NCI-H524 treated with DMSO at 0.1 percent for 48 hours (cell line): Measurements from ENCODE around the gene NUPR2.
"Not testable (repeated sequence)": the region's sequence is repeated elsewhere in the genome, so short reads cannot be mapped to it uniquely, and the experiment has no call there.

Experiments
- DNase-seq: peaks from one replicate; lab custom pipeline; 2025; lab: John Stamatoyannopoulos, UW

Gene NUPR2

DNA sequence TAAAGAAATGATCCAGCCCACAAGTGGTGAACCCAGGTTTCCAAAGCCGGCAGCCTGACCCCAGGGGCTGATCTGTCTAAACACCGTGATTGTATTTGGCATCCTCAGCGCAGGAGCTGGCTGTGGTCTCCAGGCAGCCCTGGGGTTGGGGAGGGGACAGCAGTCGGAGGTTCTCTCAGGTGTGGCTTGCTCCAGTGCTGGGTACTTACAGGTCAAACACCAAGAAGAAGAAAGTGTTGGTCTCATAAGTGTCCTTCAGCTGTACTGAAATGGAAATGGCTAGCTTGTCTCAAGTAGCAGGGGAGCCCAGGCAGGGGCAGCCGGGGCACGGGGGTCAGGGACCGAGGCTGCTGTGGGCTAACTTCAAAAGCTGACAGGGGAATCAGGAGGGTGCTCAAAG, 29.5 kb downstream of the NUPR2 start:
- no peak for DNase-seq

DNA sequence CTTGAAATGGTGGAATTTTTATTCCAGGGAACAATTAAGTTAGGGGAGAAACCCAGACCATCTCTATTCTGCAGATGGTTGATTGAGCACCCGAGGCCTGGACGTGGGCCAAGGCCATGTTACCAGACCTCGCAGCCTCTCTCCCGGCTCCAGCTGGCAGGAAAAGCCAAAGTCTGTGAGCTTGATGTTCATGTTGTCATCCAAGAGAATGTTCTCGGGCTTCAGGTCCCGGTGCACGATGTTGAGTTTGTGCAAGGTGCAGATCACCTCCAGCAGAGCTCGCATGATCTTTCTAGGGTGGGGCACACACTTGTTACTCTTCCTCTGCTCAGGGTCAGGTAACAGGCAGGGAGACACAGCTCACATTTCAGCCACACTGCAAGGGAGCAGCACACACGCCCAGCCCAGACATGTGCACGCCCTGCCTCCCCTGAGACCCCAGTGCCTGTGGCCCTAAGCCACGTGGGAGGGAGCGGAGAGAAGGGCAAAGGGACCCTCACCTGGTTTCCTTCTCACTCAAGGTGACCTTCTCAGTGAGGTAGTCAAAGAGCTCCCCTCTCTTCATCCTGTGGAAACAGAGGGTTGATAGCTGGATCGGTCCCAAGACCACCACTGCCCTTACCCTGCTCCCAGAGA, 32.9 kb downstream of the NUPR2 start:
- DNase-seq, result no peak

DNA sequence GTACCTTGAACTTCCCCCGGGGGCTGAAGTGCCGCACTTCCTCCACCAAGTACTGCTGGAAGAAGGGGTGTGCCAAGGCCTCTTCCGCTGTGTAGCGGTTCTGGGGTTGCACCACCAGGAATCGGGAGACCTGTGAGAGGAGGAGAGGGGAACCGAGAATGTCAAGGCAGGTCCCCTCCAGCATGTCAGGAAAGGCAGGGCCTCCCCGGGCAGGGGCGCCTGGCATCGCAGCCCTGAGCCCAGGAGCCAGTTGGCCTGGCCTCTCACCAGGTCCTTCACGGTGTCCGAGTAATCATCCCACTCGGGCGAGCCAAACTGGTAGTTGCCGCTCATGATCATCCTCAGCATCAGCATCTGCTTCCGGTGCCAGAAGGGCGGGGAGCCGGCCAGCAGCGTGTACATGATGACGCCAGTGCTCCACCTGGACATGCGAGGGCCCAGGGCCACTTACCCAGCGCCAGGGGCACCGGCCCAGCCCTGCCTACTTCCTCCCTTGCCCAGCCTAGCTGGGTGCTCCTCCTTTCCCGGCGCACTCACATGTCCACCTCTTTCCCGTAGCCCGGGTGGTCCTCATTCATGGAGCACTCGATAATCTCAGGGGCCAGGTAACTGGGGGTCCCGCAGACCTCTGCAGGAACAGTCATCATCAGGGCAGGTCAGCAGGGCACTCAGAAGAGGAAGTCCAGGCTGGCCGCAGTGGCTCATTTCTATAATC, 34.4 kb downstream of the NUPR2 start:
- no peak for DNase-seq

- not testable (repeated sequence) for DNase-seq
Observed at GRCh38 chr7:56080726-56081435, 35.3 kb downstream of the NUPR2 start.

DNA sequence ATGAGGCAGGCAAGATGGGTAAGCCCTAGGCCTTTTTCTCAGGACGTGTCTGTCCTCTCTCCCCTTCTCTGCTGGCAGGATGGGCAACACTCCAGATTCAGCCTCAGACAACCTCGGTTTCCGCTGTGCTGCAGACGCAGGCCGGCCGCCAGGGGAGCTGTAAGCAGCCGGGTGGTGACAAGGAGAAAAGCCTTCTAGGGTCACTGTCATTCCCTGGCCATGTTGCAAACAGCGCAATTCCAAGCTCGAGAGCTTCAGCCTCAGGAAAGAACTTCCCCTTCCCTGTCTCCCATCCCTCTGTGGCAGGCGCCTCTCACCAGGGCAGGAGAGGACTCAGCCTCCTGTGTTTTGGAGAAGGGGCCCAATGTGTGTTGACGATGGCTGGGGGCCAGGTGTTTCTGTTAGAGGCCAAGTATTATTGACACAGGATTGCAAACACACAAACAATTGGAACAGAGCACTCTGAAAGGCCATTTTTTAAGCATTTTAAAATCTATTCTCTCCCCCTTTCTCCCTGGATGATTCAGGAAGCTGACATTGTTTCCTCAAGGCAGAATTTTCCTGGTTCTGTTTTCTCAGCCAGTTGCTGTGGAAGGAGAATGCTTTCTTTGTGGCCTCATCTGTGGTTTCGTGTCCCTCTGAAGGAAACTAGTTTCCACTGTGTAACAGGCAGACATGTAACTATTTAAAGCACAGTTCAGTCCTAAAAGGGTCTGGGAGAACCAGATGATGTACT, 36.6 kb downstream of the NUPR2 start:
- DNase-seq, result no peak

DNA sequence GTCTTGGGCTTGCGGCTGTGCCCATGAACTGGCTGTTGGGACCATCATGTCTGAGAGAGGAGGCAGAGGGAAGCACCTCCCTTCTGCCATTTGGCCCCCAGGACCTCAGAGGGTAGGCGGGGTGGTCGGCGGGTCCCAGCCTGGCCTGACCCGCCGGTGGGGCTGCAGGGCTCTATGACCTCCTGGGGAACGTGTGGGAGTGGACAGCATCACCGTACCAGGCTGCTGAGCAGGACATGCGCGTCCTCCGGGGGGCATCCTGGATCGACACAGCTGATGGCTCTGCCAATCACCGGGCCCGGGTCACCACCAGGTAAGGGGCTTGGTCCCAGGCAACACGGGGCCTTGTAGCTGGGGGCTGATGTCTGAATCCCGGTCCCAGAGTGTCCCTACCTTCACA, 38.0 kb downstream of the NUPR2 start:
- no peak for DNase-seq

- DNase-seq, result no peak
Observed at GRCh38 chr7:56077681-56078080, 38.5 kb downstream of the NUPR2 start.

DNA sequence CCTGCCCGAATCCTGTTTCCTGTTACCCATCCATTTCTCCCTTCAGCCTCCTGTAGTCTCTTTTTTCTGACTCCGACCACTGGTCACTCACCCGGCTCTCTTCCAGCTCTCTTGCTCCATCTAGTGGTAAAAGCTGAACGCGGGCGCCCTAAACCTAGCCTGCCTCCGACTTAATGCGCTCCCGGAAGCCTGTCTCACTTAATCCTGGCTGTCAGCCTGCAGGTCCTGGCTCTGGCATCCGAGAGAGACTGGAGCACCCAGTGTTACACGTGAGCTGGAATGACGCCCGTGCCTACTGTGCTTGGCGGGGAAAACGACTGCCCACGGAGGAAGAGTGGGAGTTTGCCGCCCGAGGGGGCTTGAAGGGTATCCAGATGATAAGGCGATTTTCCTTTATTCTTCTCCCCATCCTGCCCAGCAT, 41.8 kb downstream of the NUPR2 start:
- DNase-seq, result peak; percentile 21

- not testable (repeated sequence) for DNase-seq
Observed at GRCh38 chr7:56066376-56066775, 49.8 kb downstream of the NUPR2 start.
